ENCODE data around the gene ADD3. TPM values are rescaled to one million over a fixed set of nuclear protein-coding genes. Genes with fewer than 3 reads are reported as not detected.

The ADD3 gene
- total and polyA plus RNA-seq, 10 of the 15 experiments (the other 5 are each of a cell fraction or from before 2014, with no cell fraction given) = 27.3 to 129 (median 67.8) TPM

DNA sequence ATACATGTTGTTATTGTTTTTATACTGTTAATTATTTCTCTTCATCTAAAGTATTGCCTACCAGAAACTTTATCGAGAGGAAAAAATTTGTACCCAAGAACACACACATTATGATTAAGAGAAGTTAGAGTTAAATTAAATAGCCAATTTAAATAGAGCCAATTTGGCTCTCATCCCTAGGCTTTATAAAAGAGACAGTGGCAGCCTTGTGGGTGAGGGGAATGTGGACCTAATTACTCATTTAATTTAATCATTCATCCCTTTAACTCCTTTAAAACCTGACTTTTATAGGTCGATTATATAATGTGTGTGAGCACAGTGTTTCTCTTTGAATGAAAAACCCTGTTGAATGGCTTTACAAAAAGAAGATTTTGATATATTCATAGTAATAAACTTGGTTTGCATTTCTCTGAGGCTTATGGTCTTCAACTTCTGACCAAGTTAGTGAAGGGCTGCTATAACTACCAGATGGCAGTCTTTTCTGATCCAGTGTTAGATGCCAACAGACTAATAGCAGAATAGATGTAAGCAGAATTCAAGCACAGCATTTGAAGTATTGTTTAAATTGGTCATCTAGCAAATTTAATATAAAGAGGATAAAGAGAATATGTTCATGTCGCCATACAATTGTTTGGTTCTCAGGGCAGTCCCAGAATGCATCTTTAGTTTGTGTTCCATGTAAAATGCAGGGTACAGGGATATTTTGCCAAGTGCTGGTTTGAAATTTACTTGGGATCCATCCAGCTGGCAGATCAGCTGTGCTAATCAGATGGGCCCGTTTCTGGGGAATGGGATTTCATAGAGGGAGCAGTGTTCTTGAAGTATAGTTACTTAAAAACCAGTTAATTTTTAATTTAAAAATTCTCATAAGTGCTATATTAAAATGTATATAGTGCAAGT is 25.3 kb downstream of the ADD3 start:
- in situ Hi-C loops (cut with MboI) = no loop called here
- no peak overlapping the region for H3K9ac ChIP-seq (ENCODE audit: control insufficient read depth, insufficient read depth, low read length)
- RAD21 ChIA-PET (ENCODE audit: unreplicated experiment) = interaction anchor here (1.5 to 4.9 kb wide), 2 partner anchors 23 to 55 kb away, joined by 3 to 31 read pairs; no protein-coding TSS in a partner anchor
- no peaks in the 10 kb centered on the region for H4K20me1 ChIP-seq (ENCODE audit: control insufficient read depth, insufficient read depth)
- WGBS (ENCODE audit: insufficient coverage, insufficient replicate concordance, low lambda C conversion rate, missing lambda C conversion rate) = 79% methylated on average over 4 of the region's 4 CpGs
- H3K4me3 ChIP-seq = no peak overlapping the region
- FAIRE-seq = no peak
- H2AFZ ChIP-seq (ENCODE audit: control insufficient read depth, low read depth, low read length) = no peak overlapping the region
- CTCF ChIA-PET = interaction anchor here (1.0 to 6.8 kb wide), 4 partner anchors 22 to 78 kb away, joined by 3 to 77 read pairs (median 4); no protein-coding TSS in a partner anchor
- no peak for ATAC-seq
- intact Hi-C loops (cut with micrococcal nuclease; ENCODE audit: unreplicated experiment) = no loop called here
- no peak overlapping the region for H3K4me2 ChIP-seq (ENCODE audit: control insufficient read depth, insufficient read depth)
- no peaks in the 10 kb centered on the region; a peak in 1 of 4 replicates for H3K36me3 ChIP-seq (ENCODE audit: control insufficient read depth in 2 of 2, insufficient read depth in 2 of 2, low read length in 1 of 2)
- H3K27ac ChIP-seq (ENCODE audit: control insufficient read depth, insufficient read depth) = no peak overlapping the region
- no peaks in the 10 kb centered on the region for H3K27me3 ChIP-seq (replicated peaks in 1 of 2; ENCODE audit: control insufficient read depth in 2 of 2, insufficient read depth in 2 of 2, low read length in 1 of 2)
- BruUV-seq (replicated peaks) = no TSS peak
- TF ChIP-seq SP1 (IDR thresholded peaks at IDR 0.05; ENCODE audit: low read depth, low read length) = no peak
- TF ChIP-seq, protein P1, sequence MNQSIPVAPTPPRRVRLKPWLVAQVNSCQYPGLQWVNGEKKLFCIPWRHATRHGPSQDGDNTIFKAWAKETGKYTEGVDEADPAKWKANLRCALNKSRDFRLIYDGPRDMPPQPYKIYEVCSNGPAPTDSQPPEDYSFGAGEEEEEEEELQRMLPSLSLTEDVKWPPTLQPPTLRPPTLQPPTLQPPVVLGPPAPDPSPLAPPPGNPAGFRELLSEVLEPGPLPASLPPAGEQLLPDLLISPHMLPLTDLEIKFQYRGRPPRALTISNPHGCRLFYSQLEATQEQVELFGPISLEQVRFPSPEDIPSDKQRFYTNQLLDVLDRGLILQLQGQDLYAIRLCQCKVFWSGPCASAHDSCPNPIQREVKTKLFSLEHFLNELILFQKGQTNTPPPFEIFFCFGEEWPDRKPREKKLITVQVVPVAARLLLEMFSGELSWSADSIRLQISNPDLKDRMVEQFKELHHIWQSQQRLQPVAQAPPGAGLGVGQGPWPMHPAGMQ (IDR thresholded peaks at IDR 0.05; ENCODE audit: borderline replicate concordance) = no peak
- no peak for TF ChIP-seq ZNF217 (IDR thresholded peaks at IDR 0.05)
- no peak for DNase-seq (ENCODE audit: low read depth, low spot score)
- POLR2A ChIA-PET = no interaction called here
- H3K79me2 ChIP-seq (ENCODE audit: control insufficient read depth, insufficient read depth, low read length) = peaks cover 10% of the 10 kb centered on the region
- SMC1A ChIA-PET (ENCODE audit: uncharacterized antibody, unreplicated experiment) = interaction anchor here (1.0 to 2.8 kb wide), 4 partner anchors 9 to 23 kb away, joined by 3 to 15 read pairs (median 3); no protein-coding TSS in a partner anchor
- no peaks in the 10 kb centered on the region for H3K9me3 ChIP-seq (replicated peaks; ENCODE audit: control insufficient read depth, insufficient read depth, low read length)
- H3K4me1 ChIP-seq (ENCODE audit: control insufficient read depth, insufficient read depth, low read length) = peaks cover 16% of the 10 kb centered on the region

Data from GM12878 (cell line).